Middle frontal gyrus (tissue), 1 donor: Measurements from ENCODE around the gene CTNNB1.

Source experiments
- DNase-seq: peaks from one replicate; pipeline ENCODE4 v3.0.0-alpha.2; 2015; ENCODE audit warnings: low spot score; ENCODE audit errors: extremely low spot score

The CTNNB1 gene

GRCh38 chr3:41192885-41193284, 6.4 kb upstream of the CTNNB1 start:
- DNase-seq = no peak

GRCh38 chr3:41193794-41194539, 5.3 kb upstream of the CTNNB1 start:
- DNase-seq = no peak

GRCh38 chr3:41194701-41195100, 4.6 kb upstream of the CTNNB1 start:
- DNase-seq = no peak

GRCh38 chr3:41195946-41196345, 3.4 kb upstream of the CTNNB1 start:
- DNase-seq = no peak

GRCh38 chr3:41196499-41197410, 2.5 kb upstream of the CTNNB1 start:
- DNase-seq = no peak

- no peak for DNase-seq
Observed at GRCh38 chr3:41198046-41198445, 1.3 kb upstream of the CTNNB1 start.

- no peak for DNase-seq
Observed at GRCh38 chr3:41198526-41198925, 779 bp upstream of the CTNNB1 start.

GRCh38 chr3:41199866-41200668, 762 bp downstream of the CTNNB1 start:
- DNase-seq = peak; percentile 20

- DNase-seq = no peak
Observed at GRCh38 chr3:41200669-41201021, 1.3 kb downstream of the CTNNB1 start.

- DNase-seq = no peak
Observed at GRCh38 chr3:41202075-41202833, 2.9 kb downstream of the CTNNB1 start.

- DNase-seq = no peak
Observed at GRCh38 chr3:41202834-41203345, 3.6 kb downstream of the CTNNB1 start.

GRCh38 chr3:41204369-41204768, 5.1 kb downstream of the CTNNB1 start:
- no peak for DNase-seq

- DNase-seq = no peak
Observed at GRCh38 chr3:41205591-41205990, 6.3 kb downstream of the CTNNB1 start.

- no peak for DNase-seq
Observed at GRCh38 chr3:41207355-41207754, 8.1 kb downstream of the CTNNB1 start.

- no peak for DNase-seq
Observed at GRCh38 chr3:41208507-41209220, 9.4 kb downstream of the CTNNB1 start.

- no peak for DNase-seq
Observed at GRCh38 chr3:41209646-41210045, 10.3 kb downstream of the CTNNB1 start.

- DNase-seq = no peak
Observed at GRCh38 chr3:41210966-41211365, 11.7 kb downstream of the CTNNB1 start.

- no peak for DNase-seq
Observed at GRCh38 chr3:41212088-41212487, 12.8 kb downstream of the CTNNB1 start.

- no peak for DNase-seq
Observed at GRCh38 chr3:41213588-41213987, 14.3 kb downstream of the CTNNB1 start.

GRCh38 chr3:41216422-41216821, 17.1 kb downstream of the CTNNB1 start:
- no peak for DNase-seq
